HG03060 (cell line): Measurements from ENCODE around the gene EPB41L4B.
"Not testable (repeated sequence)": the region's sequence is repeated elsewhere in the genome, so short reads cannot be mapped to it uniquely, and the experiment has no call there.

ENCODE experiments used
- ATAC-seq: cut with Tn5 transposase; IDR thresholded peaks from one replicate; pipeline ENCODE4 v1.9.1; 2021; ENCODE audit warnings: low read depth, moderate number of reproducible peaks; ENCODE audit not compliant: unreplicated experiment

Gene EPB41L4B

DNA sequence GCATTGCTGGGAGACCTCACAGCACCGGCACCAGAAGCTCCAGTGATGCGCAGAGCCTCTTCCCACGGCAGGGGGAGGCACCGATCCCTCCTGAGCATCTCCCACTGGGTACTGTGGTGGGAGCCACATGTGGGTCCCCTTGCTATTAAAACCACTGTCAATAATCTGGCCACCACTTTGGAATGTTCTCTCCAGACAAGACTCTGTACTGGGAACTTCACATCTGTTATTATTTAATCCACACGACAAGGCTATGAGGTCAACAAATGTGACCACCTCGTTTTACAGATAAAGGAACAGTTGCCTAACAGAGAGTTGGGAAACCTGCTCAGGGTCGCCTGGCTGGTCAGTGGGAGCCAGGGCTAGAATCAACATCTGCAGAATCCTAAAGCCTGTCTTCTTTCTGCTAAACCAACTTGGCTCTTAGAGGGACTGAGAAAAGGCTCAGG is 72.7 kb downstream of the EPB41L4B start:
- no peak for ATAC-seq

DNA sequence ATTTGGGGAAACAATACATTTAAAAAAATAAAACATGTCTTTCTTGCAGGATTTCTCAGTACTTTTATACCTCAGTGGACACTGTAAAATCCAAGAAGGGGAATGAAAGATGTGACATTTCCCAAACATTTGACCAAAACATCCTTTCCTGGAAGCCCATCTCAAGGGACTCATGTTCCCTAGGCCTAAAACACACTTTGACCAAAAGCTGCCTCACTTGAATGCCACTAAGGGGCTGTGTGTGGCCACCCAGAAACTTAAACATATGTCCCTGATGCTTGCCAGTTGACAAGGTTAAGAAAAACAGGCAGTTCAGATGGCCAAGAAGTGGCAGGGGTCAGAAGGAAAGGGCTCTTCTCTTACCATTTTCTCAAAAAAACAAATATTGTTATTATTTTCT is 73.6 kb downstream of the EPB41L4B start:
- ATAC-seq: no peak

DNA sequence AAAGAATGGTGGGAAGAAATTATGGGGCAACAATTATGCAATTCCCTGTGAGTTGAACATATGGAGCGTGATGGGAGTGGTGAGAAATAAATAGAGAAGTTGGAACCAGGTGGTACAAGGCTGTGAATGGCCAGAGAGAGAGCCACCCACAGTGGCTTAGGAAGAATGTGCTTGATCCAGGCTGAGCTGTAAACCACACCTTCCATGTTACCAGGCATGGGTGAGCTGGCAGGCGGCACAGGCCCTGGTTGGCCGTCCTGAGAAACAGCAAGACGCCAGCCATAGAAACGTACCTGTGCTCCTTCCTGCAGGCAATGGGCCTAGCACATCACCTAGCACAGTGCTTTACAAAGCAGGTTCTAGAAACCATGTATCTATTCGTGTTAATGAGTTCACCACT is 74.3 kb downstream of the EPB41L4B start:
- no peak for ATAC-seq

DNA sequence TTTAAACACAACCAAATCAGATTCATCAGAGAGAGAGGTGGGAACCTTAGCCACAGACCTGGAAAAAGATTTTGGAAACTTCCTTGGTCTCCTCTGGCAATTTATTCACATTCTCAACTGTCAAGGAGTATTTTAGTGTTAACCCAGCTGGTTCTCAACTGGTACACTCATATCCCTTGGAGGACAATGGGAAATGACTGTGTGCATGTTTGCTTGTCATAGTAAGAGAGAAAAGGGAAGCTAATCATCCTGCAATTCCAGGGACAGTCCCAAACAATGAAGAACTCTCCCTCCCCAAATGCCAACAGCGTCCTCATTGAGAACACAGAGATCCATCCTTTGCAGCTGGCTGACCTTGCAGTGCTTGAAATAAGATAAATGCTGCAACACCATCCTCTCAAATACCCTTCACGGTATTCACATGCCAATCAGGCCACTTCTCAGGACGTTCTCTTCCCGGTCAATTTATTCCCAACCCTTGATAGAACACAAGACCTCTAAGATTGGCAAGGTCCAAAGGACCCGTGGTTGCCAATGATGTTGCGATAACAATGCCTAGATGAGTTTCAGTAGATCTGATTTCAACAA is 75.5 kb downstream of the EPB41L4B start:
- no peak for ATAC-seq

DNA sequence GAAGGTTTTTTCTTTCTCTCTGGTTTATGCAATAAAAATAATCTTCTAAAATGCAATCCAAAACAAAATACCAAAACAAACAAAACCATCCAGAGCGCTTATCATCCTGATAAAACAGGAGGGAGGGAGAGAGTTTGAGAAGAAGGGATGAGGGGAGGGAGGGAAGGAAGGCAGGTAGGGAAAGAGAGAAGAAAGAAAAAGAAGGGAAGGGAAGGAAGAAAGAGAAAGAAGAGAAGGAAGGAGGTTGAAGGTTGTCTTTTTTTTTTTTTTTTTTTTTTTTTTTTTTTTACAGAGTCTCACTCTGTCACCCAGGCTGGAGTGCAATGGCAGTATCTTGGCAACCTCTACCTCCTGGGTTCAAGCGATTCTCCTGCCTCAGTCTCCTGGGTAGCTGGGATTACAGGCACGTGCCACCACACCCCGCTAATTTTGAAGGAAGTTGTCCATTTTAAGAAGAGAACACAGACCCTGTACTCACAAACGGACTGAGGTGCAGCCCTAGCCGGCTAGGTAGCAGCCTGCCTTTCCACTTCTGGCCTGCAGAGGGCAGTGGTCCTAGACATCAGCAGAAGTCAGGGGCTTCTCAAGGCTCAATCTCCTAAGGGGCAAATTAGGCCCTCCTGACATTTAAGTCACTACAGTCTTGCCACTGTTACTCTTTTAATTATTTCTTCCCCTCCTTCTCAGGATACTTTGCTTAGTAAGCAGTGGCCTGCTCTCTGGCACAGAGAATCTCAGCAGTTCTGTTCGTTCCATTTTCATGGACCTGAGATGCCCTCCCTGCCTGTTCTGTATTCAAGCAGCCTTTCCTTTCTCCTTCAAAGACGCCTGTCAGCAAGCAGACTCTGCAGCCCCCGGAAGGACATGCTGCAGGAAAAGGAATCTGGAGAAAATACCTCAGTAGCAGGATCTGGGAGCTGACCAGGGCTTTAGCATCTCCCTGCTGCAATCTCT is 76.4 kb downstream of the EPB41L4B start:
- ATAC-seq: no peak

DNA sequence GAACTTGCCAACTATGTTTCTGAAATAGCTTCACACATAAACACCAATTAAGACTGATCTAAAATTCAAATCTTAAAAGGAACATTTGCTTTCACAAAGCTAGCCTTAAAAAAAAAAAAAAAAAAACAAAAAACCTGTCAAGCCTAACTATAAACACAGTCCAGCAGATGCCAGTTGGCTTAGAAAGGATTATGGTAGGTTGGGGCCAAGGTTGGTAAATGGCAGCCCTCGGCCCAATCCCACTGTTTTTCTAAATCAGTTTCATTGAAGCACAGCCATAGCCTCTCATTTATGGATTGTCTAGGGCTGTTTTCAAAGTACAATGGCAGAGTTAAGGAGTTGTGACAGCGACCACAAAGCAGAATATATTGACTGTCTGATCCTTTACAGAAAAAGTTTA is 78.1 kb downstream of the EPB41L4B start:
- no peak for ATAC-seq

DNA sequence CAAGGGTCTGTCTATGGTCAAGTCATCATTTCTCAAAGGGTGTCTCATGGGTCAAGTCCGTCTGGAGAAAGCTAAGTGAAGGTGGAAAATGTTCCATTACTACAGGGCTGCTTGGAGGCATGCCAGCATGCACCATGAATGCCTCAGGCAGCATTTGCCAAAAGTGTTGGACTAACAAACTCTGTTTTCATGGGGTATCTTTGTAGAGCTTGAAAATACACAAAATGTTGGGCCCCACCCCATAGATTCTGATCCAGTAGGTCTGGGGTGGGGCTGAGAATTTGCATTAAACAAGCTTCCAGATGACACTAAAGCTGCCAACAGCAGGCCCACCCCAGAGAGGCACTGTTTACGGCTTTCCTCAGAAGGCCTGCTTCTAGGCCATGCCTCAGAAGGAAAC is 78.8 kb downstream of the EPB41L4B start:
- ATAC-seq: no peak

DNA sequence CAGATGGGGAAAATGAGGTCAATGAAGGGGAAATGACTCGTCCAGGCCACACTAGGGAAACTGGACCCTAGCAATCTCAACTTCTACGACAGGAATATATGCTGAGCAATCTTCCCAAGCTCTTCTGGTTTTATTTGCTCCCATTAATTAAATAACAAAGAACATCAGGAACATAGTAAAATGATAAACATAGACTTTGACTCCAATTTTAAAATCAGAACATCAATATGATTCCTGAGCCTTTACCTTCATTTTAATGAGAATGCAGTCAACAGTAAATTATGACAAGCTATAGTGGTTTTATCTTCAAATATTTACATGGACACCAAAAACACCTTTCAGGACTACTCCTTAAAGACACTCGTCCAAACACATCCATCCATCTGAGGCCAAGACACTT is 79.7 kb downstream of the EPB41L4B start:
- no peak for ATAC-seq

DNA sequence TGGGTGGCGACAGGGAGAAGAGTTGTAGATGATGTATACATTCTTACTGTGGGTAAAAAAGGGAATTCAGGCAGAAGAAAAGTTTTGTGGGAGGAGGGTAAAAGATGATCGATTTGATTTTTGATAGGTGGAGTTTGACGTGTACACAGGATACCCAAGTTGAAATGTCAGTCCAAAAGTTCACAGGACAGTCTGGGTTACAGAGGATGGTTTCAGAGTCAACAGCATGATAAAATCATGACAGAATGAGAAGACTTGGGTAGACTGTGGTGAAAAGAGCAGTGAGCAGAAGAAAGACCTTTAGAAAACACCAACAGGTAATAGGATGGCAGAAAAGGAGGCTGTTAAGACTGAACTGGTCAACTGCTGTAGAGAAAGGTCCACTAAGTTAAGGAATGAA is 81.6 kb downstream of the EPB41L4B start:
- no peak for ATAC-seq

DNA sequence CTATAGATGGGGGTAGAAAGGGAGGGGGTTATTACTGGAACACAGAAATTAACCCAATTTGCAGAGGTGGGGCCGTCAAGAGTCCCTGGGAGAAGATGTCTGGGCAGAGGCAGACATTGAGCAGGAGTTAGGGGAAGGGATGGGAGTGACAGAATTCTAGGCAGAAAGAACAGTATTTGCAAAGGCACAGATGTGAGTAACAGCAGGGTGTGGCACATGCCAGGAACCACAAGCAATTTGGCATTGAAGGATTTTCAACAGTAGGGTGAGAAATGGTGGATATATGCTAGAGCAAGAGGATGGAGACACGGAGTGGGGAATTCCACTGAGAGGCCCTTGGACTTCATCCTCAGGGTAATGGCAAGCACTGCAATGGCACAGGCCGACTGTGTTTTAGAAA is 82.2 kb downstream of the EPB41L4B start:
- no peak for ATAC-seq

DNA sequence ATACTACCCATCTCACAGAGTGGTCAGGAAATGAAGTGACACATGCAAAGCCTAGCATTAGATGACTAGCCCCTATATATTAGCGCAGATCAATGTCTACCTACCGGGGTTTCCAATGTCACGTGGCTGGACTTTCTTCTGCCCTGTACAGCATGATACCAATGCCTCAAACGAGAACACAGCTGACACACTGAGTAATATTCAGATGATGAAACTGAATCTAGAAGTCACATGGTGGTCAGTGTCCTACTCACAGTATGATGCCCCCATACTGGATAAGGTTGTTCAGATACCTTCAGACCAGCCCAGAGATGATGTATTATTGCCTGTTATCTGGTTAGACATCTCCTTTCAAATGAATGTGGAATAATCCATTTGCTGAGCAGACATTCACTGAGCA is 82.7 kb downstream of the EPB41L4B start:
- no peak for ATAC-seq

DNA sequence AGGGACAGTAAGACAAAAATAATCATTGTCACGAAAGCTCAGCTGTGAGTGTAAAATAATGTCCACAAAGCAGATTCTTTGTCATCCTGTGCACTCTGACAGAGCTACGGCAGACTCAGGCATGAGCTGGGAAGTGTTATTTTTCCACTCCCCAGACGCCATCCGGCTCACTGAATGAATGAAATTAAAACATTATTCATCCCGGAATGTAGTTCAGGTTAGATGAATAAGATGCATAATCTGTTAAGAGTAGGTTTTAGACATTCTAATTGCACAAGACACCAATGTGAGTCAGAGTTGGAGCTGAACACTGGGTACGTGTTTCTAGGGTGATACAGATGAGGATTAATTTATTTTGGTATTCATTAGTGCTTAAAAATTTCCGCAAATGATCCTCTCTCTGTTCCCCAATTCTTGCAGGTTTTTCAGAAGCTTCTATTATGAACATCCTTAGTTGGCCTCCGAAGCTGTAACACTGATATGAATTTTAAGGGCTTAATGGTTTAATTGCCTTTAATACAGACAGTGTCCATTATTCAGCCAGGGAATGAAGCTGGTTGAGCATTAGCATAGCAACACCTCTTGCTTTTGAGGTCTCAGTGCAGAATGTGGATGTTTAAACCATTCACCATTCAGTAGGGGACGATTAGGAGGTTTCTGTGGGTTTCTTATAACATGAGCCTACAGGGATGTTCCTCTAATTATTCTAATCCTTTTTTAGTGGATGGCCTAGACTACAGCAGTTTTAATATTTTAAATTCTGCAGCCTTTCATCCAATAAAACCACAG is 88.2 kb downstream of the EPB41L4B start:
- ATAC-seq: no peak

DNA sequence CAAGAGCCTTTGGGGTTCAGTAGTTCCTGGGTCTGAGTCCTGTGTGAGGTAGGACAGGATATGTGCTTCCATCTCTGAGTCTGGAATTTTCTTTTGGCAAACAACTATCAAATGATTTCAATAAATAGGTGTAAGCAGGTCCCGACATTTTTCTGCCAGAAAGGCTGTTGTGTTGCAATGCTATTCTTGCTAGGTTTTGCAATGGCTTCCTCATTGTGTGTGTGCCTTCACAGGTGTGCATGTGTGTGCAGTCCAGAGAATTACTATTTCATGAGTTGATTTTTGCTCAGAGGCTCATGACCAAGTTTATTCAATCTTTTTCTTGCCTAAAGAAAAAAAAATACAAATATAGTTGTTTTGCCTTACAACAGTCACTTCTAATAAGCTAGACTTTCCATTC is 89.3 kb downstream of the EPB41L4B start:
- no peak for ATAC-seq

DNA sequence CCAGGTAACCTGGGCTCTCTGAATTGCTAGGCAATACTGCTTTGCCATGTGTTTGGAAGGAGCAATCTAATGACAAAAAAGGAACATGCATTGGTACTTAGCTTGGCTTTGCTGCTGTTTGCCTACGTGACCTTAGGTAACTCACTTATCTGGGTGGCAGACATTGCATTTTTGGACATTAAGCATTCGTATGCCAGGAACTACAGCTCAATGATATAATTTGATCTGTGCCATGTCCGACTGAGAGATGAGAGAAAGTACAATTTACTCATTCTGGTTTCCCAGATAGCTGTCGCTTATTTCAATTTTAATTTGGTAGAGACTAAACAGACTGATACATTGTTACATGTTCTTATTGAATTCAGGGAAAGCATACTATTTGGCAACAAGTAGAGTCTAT is 90.6 kb downstream of the EPB41L4B start:
- no peak for ATAC-seq

DNA sequence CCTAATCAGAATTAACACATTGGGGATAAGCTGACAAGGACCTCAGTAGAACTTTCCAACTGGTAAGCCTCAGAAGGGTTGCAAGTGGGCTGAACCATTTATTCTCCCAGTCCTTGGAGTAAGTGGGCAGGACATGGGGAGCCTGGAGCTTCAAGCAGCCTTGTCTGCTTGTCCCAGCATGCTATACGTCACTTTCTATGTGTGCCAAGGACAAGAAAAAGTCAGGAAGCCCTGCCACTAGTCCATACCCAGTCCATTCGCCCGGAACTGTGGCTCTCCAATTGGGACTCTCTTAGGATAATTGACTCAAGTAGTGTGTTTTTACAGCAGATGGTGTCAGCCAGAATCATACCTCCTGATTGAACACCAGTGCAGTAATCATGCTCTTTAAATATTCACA is 91.2 kb downstream of the EPB41L4B start:
- ATAC-seq: no peak

DNA sequence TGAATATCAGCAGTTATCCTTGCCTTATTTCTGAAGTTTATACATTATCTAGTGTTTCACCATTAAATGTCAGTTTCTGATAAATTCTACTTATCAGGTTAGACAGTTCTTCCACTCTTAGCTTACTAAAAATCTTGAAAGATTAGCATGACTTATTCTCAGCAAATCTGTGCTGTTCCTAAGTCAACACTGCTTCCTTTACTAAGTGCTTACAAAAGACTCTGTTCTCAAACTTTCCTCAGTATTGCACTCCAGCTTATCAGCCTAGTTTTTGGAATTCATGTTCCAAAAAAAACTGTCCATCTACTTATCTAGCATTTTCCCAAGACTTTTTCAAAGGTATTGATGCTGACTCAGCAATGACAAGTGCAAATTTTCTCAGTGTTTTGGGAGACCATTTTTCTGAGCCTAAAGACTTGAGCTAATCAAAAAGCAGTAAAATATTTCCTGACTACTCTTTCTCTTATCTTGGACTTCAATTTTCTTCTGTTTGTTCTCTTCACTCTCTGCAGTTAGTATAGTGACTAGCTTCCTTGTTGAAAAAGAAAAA is 92.7 kb downstream of the EPB41L4B start:
- no peak for ATAC-seq

DNA sequence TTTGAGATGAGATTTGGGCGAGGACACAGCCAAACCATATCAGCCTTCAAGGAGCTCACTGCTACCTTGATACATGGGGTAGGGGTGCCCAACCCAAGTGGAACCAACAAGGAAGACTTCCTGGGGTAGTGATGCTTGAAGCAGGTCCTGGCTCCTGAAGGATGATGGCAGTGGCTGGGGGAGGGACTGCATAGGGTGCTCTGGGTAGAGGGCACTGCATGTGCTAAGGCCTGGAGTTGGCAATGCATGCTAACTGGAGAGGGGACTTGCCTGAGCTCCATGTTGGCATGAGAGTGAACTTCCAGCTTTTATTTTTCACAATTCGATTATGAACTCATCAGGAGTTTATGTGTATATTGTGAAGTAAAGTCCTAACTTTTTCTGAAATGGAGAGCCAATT is 95.2 kb downstream of the EPB41L4B start:
- ATAC-seq: no peak

DNA sequence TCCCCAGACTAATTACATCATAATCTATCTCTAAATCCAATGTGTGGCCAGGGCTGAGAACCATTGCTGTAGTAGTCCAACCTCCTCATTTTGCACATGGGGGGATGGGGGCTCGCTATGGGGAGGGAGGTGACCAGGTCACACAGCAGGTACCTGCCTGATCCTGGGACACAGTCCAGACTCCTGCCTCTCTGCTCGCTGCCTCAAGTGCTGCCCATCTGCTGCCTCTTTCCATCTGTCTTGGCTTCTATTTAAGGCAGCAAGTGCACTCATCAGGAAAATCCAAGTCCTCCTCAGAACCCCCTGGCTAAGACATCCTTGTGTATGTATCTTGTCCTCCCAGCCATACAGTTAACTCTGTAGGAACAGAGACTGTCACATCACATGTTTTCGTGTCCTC is 96.1 kb downstream of the EPB41L4B start:
- ATAC-seq: no peak

DNA sequence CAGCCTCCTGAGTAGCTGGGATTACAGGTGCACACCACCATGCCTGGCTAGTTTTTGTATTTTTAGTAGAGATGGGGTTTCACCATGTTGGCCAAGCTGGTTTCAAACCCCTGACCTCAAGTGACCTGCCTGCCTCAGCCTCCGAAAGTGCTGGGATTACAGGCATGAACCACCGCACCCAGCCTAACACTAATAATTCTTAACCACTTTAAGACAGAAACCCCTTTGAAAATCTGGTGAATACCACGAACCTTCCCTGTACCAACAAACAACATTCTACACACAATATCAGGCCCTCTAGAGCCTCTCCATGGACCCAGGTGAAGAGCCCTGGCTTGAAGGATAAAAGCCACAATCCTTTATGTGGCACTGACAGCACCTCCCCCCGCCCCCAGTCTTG is 102.6 kb downstream of the EPB41L4B start:
- ATAC-seq: not testable (repeated sequence)

DNA sequence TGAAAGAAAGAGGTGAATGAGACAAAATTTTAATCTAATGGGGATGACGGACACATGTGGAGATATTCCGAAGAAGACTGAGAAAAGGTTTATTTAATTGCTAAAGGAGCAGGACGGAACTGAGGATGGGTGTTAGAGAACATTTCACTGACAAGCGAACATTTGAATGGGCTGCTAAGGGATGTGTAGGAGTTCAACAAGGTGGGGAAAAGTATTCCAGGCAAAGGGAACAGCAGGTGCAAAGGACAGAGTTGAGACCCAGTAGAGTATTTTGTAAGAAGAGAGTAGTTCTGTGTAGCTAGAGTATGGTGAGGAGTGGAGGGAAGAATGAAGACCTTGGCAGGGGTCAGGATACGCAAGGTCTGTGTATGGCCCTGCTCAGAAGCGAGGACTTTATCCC is 106.4 kb downstream of the EPB41L4B start:
- no peak for ATAC-seq
